GM23338 (cell line): Measurements from ENCODE around the gene SLC41A2. TPM values are rescaled to one million over a fixed set of nuclear protein-coding genes. Genes with fewer than 3 reads are reported as not detected.

Source experiments
- ATAC-seq: fragments of 200-7000 bp; cut with Tn5 transposase; 3 replicates; pipeline ENCODE4 v1.9.1; 2020
- DNase-seq: peaks from one replicate; pipeline ENCODE4 v3.0.0-alpha.2; 2015; ENCODE audit warnings: low spot score
- H2AFZ ChIP-seq: fragments of 200-600 bp; sonication (generic); 2 replicates; pipeline ENCODE4 v1.8.0; 2016; ENCODE audit warnings: antibody characterized with exemption, mild to moderate bottlenecking, moderate library complexity
- H3F3A ChIP-seq: fragments of 200-600 bp; sonication (generic); replicated peaks from 2 replicates; pipeline ENCODE4 v1.8.0; 2017; ENCODE audit warnings: antibody characterized with exemption, mixed run types, low read depth
- H3K27ac ChIP-seq: fragments of 200-600 bp; sonication (generic); 2 replicates; pipeline ENCODE4 v1.6.1; 2016; ENCODE audit warnings: low read depth
- H3K27me3 ChIP-seq: fragments of 200-600 bp; sonication (generic); 2 replicates; pipeline ENCODE4 v1.8.0; 2016; ENCODE audit warnings: mild to moderate bottlenecking, mixed run types, moderate library complexity; ENCODE audit not compliant: insufficient read depth
- H3K36me3 ChIP-seq: fragments of 200-600 bp; sonication (generic); 2 replicates; pipeline ENCODE4 v1.8.0; 2016; ENCODE audit warnings: mild to moderate bottlenecking; ENCODE audit not compliant: insufficient read depth
- H3K4me1 ChIP-seq: fragments of 200-600 bp; sonication (generic); 2 replicates; pipeline ENCODE4 v1.8.0; 2016; ENCODE audit warnings: mild to moderate bottlenecking, moderate library complexity; ENCODE audit not compliant: insufficient read depth
- H3K4me2 ChIP-seq: fragments of 200-600 bp; sonication (generic); 2 replicates; pipeline ENCODE4 v1.7.1; 2017; ENCODE audit warnings: mixed run types
- H3K4me3 ChIP-seq: fragments of 200-600 bp; sonication (generic); 2 replicates; pipeline ENCODE4 v1.6.1; 2016; ENCODE audit warnings: mixed run types
- H3K79me2 ChIP-seq: fragments of 200-600 bp; sonication (generic); replicated peaks from 2 replicates; pipeline ENCODE4 v1.8.0; 2017; ENCODE audit warnings: mild to moderate bottlenecking; ENCODE audit not compliant: insufficient read depth
- H3K9me2 ChIP-seq: fragments of 200-600 bp; sonication (generic); 2 replicates; pipeline ENCODE4 v1.8.0; 2017; ENCODE audit not compliant: insufficient read depth
- H4K20me1 ChIP-seq: fragments of 200-600 bp; sonication (generic); replicated peaks from 2 replicates; pipeline ENCODE4 v1.8.0; 2017; ENCODE audit warnings: mild to moderate bottlenecking; ENCODE audit not compliant: insufficient read depth
- H3K27ac Mint-ChIP-seq: 2 replicates; pipeline ENCODE4 v1.8.0; 2020; ENCODE audit warnings: inconsistent platforms, mild to moderate bottlenecking, moderate library complexity, mixed read lengths
- H3K27me3 Mint-ChIP-seq: 3 replicates; pipeline ENCODE4 v1.8.0; 2022; ENCODE audit warnings: low read depth, mild to moderate bottlenecking, moderate library complexity, mixed read lengths, inconsistent platforms; ENCODE audit not compliant: insufficient read depth, poor library complexity
- H3K36me3 Mint-ChIP-seq: 3 replicates; pipeline ENCODE4 v1.8.0; 2021; ENCODE audit warnings: low read depth, mild to moderate bottlenecking, inconsistent platforms, moderate library complexity, mixed read lengths
- H3K4me1 Mint-ChIP-seq: 3 replicates; pipeline ENCODE4 v1.8.0; 2020; ENCODE audit warnings: mild to moderate bottlenecking, inconsistent platforms, mixed read lengths
- H3K4me3 Mint-ChIP-seq: 3 replicates; pipeline ENCODE4 v1.8.0; 2021; ENCODE audit warnings: moderate library complexity, mild to moderate bottlenecking, inconsistent platforms, mixed read lengths
- H3K9me3 Mint-ChIP-seq: 3 replicates; pipeline ENCODE4 v1.8.0; 2020; ENCODE audit warnings: moderate library complexity, mild to moderate bottlenecking, inconsistent platforms, mixed read lengths
- CREB1 ChIP-seq: fragments of 250-450 bp; sonication (Bioruptor Pico); IDR thresholded peaks from 2 replicates; pipeline ENCODE4 v1.5.0; 2020; ENCODE audit warnings: low read depth, mild to moderate bottlenecking, moderate library complexity
- CTCF ChIP-seq, 2 experiments: fragments of 200-600 bp in 1 of 2; sonication (generic) in 1 of 2; conservative IDR thresholded peaks; 2 replicates each; pipeline versions ENCODE4 v1.5.1 to v1.6.1; 2016 to 2017; ENCODE audit warnings: antibody characterized with exemption in 2 of 2, low read depth in 2 of 2, mild to moderate bottlenecking in 2 of 2, moderate library complexity in 1 of 2
- ETS1 ChIP-seq: IDR thresholded peaks from 2 replicates; pipeline ENCODE4 v1.6.1; 2016; ENCODE audit warnings: antibody characterized with exemption
- EZH2 ChIP-seq: fragments of 200-600 bp; sonication (generic); IDR thresholded peaks from one replicate; pipeline ENCODE4 v1.8.0; 2017; ENCODE audit warnings: antibody characterized with exemption, mild to moderate bottlenecking, low read depth; ENCODE audit not compliant: unreplicated experiment
- JUNB ChIP-seq: IDR thresholded peaks from one replicate; pipeline ENCODE4 v1.6.1; 2016; ENCODE audit warnings: antibody characterized with exemption; ENCODE audit not compliant: unreplicated experiment
- NANOG ChIP-seq: IDR thresholded peaks from 2 replicates; pipeline ENCODE4 v1.6.1; 2016; ENCODE audit warnings: antibody characterized with exemption, borderline replicate concordance
- REST ChIP-seq: IDR thresholded peaks from one replicate; pipeline ENCODE4 v1.6.1; 2018; ENCODE audit warnings: antibody characterized with exemption; ENCODE audit not compliant: unreplicated experiment
- STAT1 ChIP-seq: IDR thresholded peaks from one replicate; pipeline ENCODE4 v1.6.1; 2016; ENCODE audit warnings: antibody characterized with exemption; ENCODE audit not compliant: unreplicated experiment
- ZNF331 ChIP-seq: fragments of 250-450 bp; sonication (Bioruptor Pico); IDR thresholded peaks from 2 replicates; pipeline ENCODE4 v1.5.0; 2020; ENCODE audit warnings: low read depth, mild to moderate bottlenecking, moderate library complexity
- ZNF462 ChIP-seq: fragments of 250-450 bp; sonication (Bioruptor Pico); IDR thresholded peaks from 2 replicates; pipeline ENCODE4 v1.5.0; 2020; ENCODE audit warnings: mild to moderate bottlenecking, moderate library complexity
- polyA plus RNA-seq: library from polyadenylated mRNA; unstranded; fragments of >200 nt; fragmentation: Nextera tagmentation; extraction: Ambion mirVana; gene quantifications from 2 replicates; pipeline ENCODE4 v1.2.1, GENCODE V29; 2016
- total RNA-seq: library from RNA; depleted of rRNA; stranded (reverse); fragments of >200 nt; shearing (Covaris generic); gene quantifications from 2 replicates; pipeline ENCODE4 v1.2.3, GENCODE V29; 2014

Gene SLC41A2
- total and polyA plus RNA-seq, 2 experiments from 2014 or later, result 1.5 to 6.8 TPM

- H4K20me1 ChIP-seq, result no peaks in the 10 kb centered on the region; the same call in 1 of the 2 replicates
- no peaks in the 10 kb centered on the region for H3K9me2 ChIP-seq
- Mint-ChIP-seq H3K27ac (no peak overlapping the region), H3K9me3 (peaks cover 9% of the 10 kb centered on the region; the same call in 2 of the 3 replicates), H3K36me3 (no peaks in the 10 kb centered on the region), H3K27me3 (no peaks in the 10 kb centered on the region), H3K4me1 (no peaks in the 10 kb centered on the region), H3K4me3 (no peak overlapping the region)
- DNase-seq (no peak), ATAC-seq (no peak)
- H3K27ac ChIP-seq, result no peak overlapping the region
- H3K4me2 ChIP-seq, result no peak overlapping the region
- no peaks in the 10 kb centered on the region for H3K36me3 ChIP-seq
- no peak for TF ChIP-seq NANOG
- TF ChIP-seq ZNF331, result no peak
- TF ChIP-seq ETS1, result no peak
- no peak for TF ChIP-seq EZH2
- TF ChIP-seq JUNB, result no peak
- TF ChIP-seq CREB1 (CRISPR knock-in tag), result no peak
- TF ChIP-seq CTCF (conservative IDR thresholded peaks at IDR 0.05; ENCODE audit: low read depth in 2 of 2), result no peak
- no peak for TF ChIP-seq ZNF462 (CRISPR knock-in tag)
- TF ChIP-seq STAT1, result no peak
- TF ChIP-seq REST, result no peak
- H3K79me2 ChIP-seq, result no peaks in the 10 kb centered on the region
- no peaks in the 10 kb centered on the region for H3K4me1 ChIP-seq
- no peak overlapping the region for H2AFZ ChIP-seq
- H3K27me3 ChIP-seq, result no peaks in the 10 kb centered on the region
- no peaks in the 10 kb centered on the region for H3F3A ChIP-seq
- no peak overlapping the region for H3K4me3 ChIP-seq
These were observed 32.6 kb downstream of the SLC41A2 start for GRCh38 chr12:104925501-104925900.
